Smooth muscle cell (in vitro differentiated cells): ENCODE results near the gene SEPTIN10. TPM values are rescaled to one million over a fixed set of nuclear protein-coding genes. Genes with fewer than 3 reads are reported as not detected.

Source experiments
- DNase-seq: peaks from one replicate; lab custom pipeline; 2025; ENCODE audit not compliant: unreplicated experiment; lab: John Stamatoyannopoulos, UW
- H2AFZ ChIP-seq: fragments of 200-600 bp; sonication (generic); 2 replicates; pipeline ENCODE4 v1.6.0; 2016; ENCODE audit warnings: antibody characterized with exemption, low read depth, mild to moderate bottlenecking
- H3F3A ChIP-seq: fragments of 200-600 bp; sonication (generic); 2 replicates; pipeline ENCODE4 v1.6.0; 2017; ENCODE audit warnings: antibody characterized with exemption, low read depth
- H3K27ac ChIP-seq: fragments of 200-600 bp; sonication (generic); 2 replicates; pipeline ENCODE4 v1.5.1; 2016; ENCODE audit warnings: low read depth, mild to moderate bottlenecking
- H3K27me3 ChIP-seq: fragments of 200-600 bp; sonication (generic); 2 replicates; pipeline ENCODE4 v1.6.1; 2016; ENCODE audit warnings: low read depth, mild to moderate bottlenecking
- H3K36me3 ChIP-seq: fragments of 200-600 bp; sonication (generic); 2 replicates; pipeline ENCODE4 v1.5.1; 2016; ENCODE audit warnings: low read depth
- H3K4me1 ChIP-seq: fragments of 200-600 bp; sonication (generic); 2 replicates; pipeline ENCODE4 v1.5.1; 2016; ENCODE audit warnings: low read depth
- H3K4me2 ChIP-seq: fragments of 200-600 bp; sonication (generic); 2 replicates; pipeline ENCODE4 v1.6.0; 2016; ENCODE audit warnings: mild to moderate bottlenecking
- H3K4me3 ChIP-seq: fragments of 200-600 bp; sonication (generic); 2 replicates; pipeline ENCODE4 v1.5.1; 2016; ENCODE audit warnings: mild to moderate bottlenecking
- H3K79me2 ChIP-seq: fragments of 200-600 bp; sonication (generic); 2 replicates; pipeline ENCODE4 v1.6.0; 2016; ENCODE audit warnings: low read depth, mild to moderate bottlenecking
- H3K9ac ChIP-seq: fragments of 200-600 bp; sonication (generic); 2 replicates; pipeline ENCODE4 v1.6.0; 2016; ENCODE audit warnings: low read depth
- H3K9me3 ChIP-seq: fragments of 200-600 bp; sonication (generic); replicated peaks from 2 replicates; pipeline ENCODE4 v1.5.1; 2016; ENCODE audit warnings: low read depth
- H4K20me1 ChIP-seq: fragments of 200-600 bp; sonication (generic); 2 replicates; pipeline ENCODE4 v1.6.0; 2016; ENCODE audit warnings: low read depth
- CTCF ChIP-seq: fragments of 200-600 bp; sonication (generic); IDR thresholded peaks from 2 replicates; pipeline ENCODE4 v1.5.1; 2017; ENCODE audit warnings: borderline replicate concordance, mild to moderate bottlenecking, antibody characterized with exemption; ENCODE audit not compliant: insufficient read depth, poor library complexity, severe bottlenecking
- WGBS: methylation state at CpG from one replicate; pipeline ENCODE4 v1.1.7; 2016; ENCODE audit warnings: low lambda C conversion rate; 5-methylcytosine and 5-hydroxymethylcytosine counted together
- polyA plus RNA-seq: library from polyadenylated mRNA; unstranded; fragments of >200 nt; fragmentation: Nextera tagmentation; extraction: Ambion mirVana; gene quantifications from 2 replicates; pipeline ENCODE4 v1.2.1, GENCODE V29; 2016
- total RNA-seq: library from RNA; depleted of rRNA; stranded (reverse); fragments of >200 nt; gene quantifications from 2 replicates; pipeline ENCODE4 v1.2.3, GENCODE V29; 2014

SEPTIN10 gene
- total and polyA plus RNA-seq, 2 experiments from 2014 or later: 39.2 to 92.1 TPM

GRCh38 chr2:109510136-109511028 lies 103.4 kb downstream of the SEPTIN10 start:
- peak; percentile 30 for DNase-seq
- Histone ChIP-seq H3K36me3 (no peaks in the 10 kb centered on the region), H2AFZ (no peak overlapping the region)

GRCh38 chr2:109508556-109508955 lies 105.2 kb downstream of the SEPTIN10 start:
- DNase-seq: no peak
- no peaks in the 10 kb centered on the region for H3K4me1 ChIP-seq
- H3K4me3 ChIP-seq: no peak overlapping the region
- H3K36me3 ChIP-seq: no peaks in the 10 kb centered on the region
- no peak overlapping the region for H3K27ac ChIP-seq
- no peaks in the 10 kb centered on the region for H3K9me3 ChIP-seq
- no peak overlapping the region for H3K9ac ChIP-seq
- H3K4me2 ChIP-seq: no peak overlapping the region
- H3F3A ChIP-seq: peaks cover 3% of the 10 kb centered on the region
- WGBS: 39% methylated on average over 8 of the region's 8 CpGs
- H4K20me1 ChIP-seq: no peaks in the 10 kb centered on the region
- TF ChIP-seq CTCF: no peak
- H3K79me2 ChIP-seq: no peaks in the 10 kb centered on the region
- no peaks in the 10 kb centered on the region for H3K27me3 ChIP-seq
- no peak overlapping the region for H2AFZ ChIP-seq

More at GRCh38 chr2:109510136-109511028, 103.4 kb downstream of the SEPTIN10 start:
- H3K9ac ChIP-seq: no peak overlapping the region
- no peak overlapping the region for H3K4me2 ChIP-seq
- H3F3A ChIP-seq: peaks cover 7% of the 10 kb centered on the region
- H4K20me1 ChIP-seq: no peaks in the 10 kb centered on the region
- H3K79me2 ChIP-seq: no peaks in the 10 kb centered on the region
- TF ChIP-seq CTCF: peak; percentile 86
- no peaks in the 10 kb centered on the region for H3K27me3 ChIP-seq
- H3K4me1 ChIP-seq: no peaks in the 10 kb centered on the region
- 59% methylated on average over 17 of the region's 19 CpGs for WGBS
- H3K4me3 ChIP-seq: no peak overlapping the region
- H3K27ac ChIP-seq: no peak overlapping the region
- no peaks in the 10 kb centered on the region for H3K9me3 ChIP-seq

DNA sequence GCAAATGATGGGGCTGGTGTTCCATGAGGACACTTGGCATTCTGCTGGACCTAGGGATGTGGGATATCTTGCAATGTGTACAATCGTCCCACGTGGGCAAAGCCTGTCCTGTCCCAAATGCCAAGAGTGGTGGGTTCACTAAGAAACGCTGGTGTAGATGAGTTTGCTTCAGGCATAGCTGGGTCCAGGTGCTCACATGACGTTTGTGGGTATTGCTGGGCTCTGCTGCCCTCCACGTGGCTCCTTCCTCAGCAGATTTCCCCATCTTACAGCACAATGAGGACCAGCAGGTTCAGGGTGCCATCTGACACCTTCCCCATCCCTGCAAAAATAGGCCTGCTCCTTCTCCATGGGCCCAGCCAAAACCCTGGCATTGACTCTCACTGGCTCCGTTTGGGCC lies 105.9 kb downstream of the SEPTIN10 start:
- Histone ChIP-seq H3K4me1 (no peaks in the 10 kb centered on the region), H3K4me3 (no peak overlapping the region), H3K4me2 (no peak overlapping the region), H3K27me3 (no peaks in the 10 kb centered on the region), H2AFZ (no peak overlapping the region), H3F3A (no peaks in the 10 kb centered on the region), H3K9ac (no peak overlapping the region), H3K9me3 (no peaks in the 10 kb centered on the region), H4K20me1 (no peaks in the 10 kb centered on the region), H3K27ac (no peak overlapping the region), H3K36me3 (no peaks in the 10 kb centered on the region), H3K79me2 (no peaks in the 10 kb centered on the region)
- WGBS: 90% methylated on average over 6 of the region's 6 CpGs
- no peak for DNase-seq
- no peak for TF ChIP-seq CTCF

- no peaks in the 10 kb centered on the region for H3F3A ChIP-seq
- no peaks in the 10 kb centered on the region for H3K27me3 ChIP-seq
- H3K79me2 ChIP-seq: no peaks in the 10 kb centered on the region
- no peak overlapping the region for H2AFZ ChIP-seq
- no peak overlapping the region for H3K27ac ChIP-seq
- WGBS: 70% methylated on average over 7 of the region's 7 CpGs
- no peak overlapping the region for H3K4me2 ChIP-seq
- H3K9me3 ChIP-seq: no peaks in the 10 kb centered on the region
- no peaks in the 10 kb centered on the region for H4K20me1 ChIP-seq
- no peak for DNase-seq
- no peaks in the 10 kb centered on the region for H3K4me1 ChIP-seq
- H3K36me3 ChIP-seq: no peaks in the 10 kb centered on the region
- no peak overlapping the region for H3K9ac ChIP-seq
- no peak overlapping the region for H3K4me3 ChIP-seq
- no peak for TF ChIP-seq CTCF
Observed at GRCh38 chr2:109507217-109507616, 106.5 kb downstream of the SEPTIN10 start.
